K562 (cell line): ENCODE results near the gene MAD2L1BP. TPM values are rescaled to one million over a fixed set of nuclear protein-coding genes. Genes with fewer than 3 reads are reported as not detected.
A peak's percentile ranks its signal among the peaks of the same experiment; 100 is the strongest.

Source experiments
- CC2D1A ChIP-seq: fragments of 450-650 bp; IDR thresholded peaks from 2 replicates; pipeline ENCODE4 v1.6.1; 2017; ENCODE audit warnings: mild to moderate bottlenecking
- CTBP1 ChIP-seq: fragments of 450-650 bp; IDR thresholded peaks from 2 replicates; pipeline ENCODE4 v1.6.1; 2016; ENCODE audit warnings: borderline replicate concordance
- GATA2 ChIP-seq: sonication (generic); formaldehyde crosslinking; IDR thresholded peaks from 2 replicates; pipeline ENCODE4 v1.4.0; 2020; ENCODE audit warnings: mild to moderate bottlenecking, missing genetic modification reagents
- IFI16 ChIP-seq: fragments of 250-450 bp; sonication (Bioruptor Pico); IDR thresholded peaks from 2 replicates; pipeline ENCODE4 v2.1.2; 2022; ENCODE audit warnings: mild to moderate bottlenecking, inconsistent platforms
- MAZ ChIP-seq, 2 experiments: fragments of 450-650 bp in 1 of 2; sonication (generic) in 1 of 2; formaldehyde crosslinking; IDR thresholded peaks in 1 of 2; conservative IDR thresholded peaks in 1 of 2; 2 replicates each; pipeline versions ENCODE4 v1.4.0 to v1.5.0; 2020; ENCODE audit warnings: mild to moderate bottlenecking in 1 of 2, missing genetic modification reagents in 1 of 2
- MTA2 ChIP-seq: fragments of 450-650 bp; IDR thresholded peaks from 2 replicates; pipeline ENCODE4 v1.6.1; 2016; ENCODE audit warnings: low read depth
- PCBP2 ChIP-seq: fragments of 200-400 bp; formaldehyde crosslinking; IDR thresholded peaks from 2 replicates; pipeline ENCODE4 v1.6.1; 2018; ENCODE audit warnings: low read length, low read depth, mild to moderate bottlenecking, moderate library complexity; ENCODE audit not compliant: poor library complexity, severe bottlenecking
- TFAP4 ChIP-seq: sonication (generic); formaldehyde crosslinking; IDR thresholded peaks from 2 replicates; pipeline ENCODE4 v1.8.0; 2022; ENCODE audit warnings: missing genetic modification reagents, mild to moderate bottlenecking, moderate library complexity, borderline replicate concordance
- UBTF ChIP-seq, 2 experiments: IDR thresholded peaks; 2 replicates each; pipeline ENCODE4 v1.6.1; 2012; ENCODE audit warnings: improper control_type of control experiment in 2 of 2, low read depth in 2 of 2, low read length in 2 of 2, borderline replicate concordance in 1 of 2
- ZBTB17 ChIP-seq: fragments of 450-650 bp; formaldehyde crosslinking; IDR thresholded peaks from 2 replicates; pipeline ENCODE4 v1.4.0; 2020; ENCODE audit warnings: mild to moderate bottlenecking
- ZC3H8 ChIP-seq: fragments of 450-650 bp; IDR thresholded peaks from 2 replicates; pipeline ENCODE4 v1.6.1; 2017
- ZFPM2 ChIP-seq: fragments of 250-450 bp; sonication (Bioruptor Pico); IDR thresholded peaks from 2 replicates; pipeline ENCODE4 v1.5.1; 2022; ENCODE audit warnings: mild to moderate bottlenecking
- ZNF354B ChIP-seq: fragments of 250-450 bp; sonication (Bioruptor Pico); IDR thresholded peaks from 2 replicates; pipeline ENCODE4 v1.4.0; 2020
- ZNF41 ChIP-seq: fragments of 250-450 bp; sonication (Bioruptor Pico); conservative IDR thresholded peaks from 2 replicates; pipeline ENCODE4 v1.4.0; 2020; ENCODE audit warnings: mild to moderate bottlenecking
- ZNF75A ChIP-seq: fragments of 450-650 bp; formaldehyde crosslinking; IDR thresholded peaks from 2 replicates; pipeline ENCODE4 v1.4.0; 2020; ENCODE audit warnings: mild to moderate bottlenecking
- polyA plus RNA-seq, 8 experiments: library from polyadenylated mRNA; depleted of rRNA in 4 of 8; stranded (reverse) in 5 of 8; unstranded in 3 of 8; fragments of >200 nt; fragmentation: Nextera tagmentation in 2 of 8; fragmentation: Illumina TruSeq in 1 of 8; extraction: Ambion mirVana in 2 of 8; extraction: Trizol in 1 of 8; gene quantifications; 2 replicates each; pipeline versions ENCODE4 v1.2.1 to v1.2.3, GENCODE V29; 2011 to 2014; ENCODE audit warnings: inconsistent platforms in 1 of 8, missing spikeins in 1 of 8
- total RNA-seq, 7 experiments: library from RNA; depleted of rRNA in 6 of 7; stranded (reverse); fragments of >200 nt in 6 of 7; fragmentation: Illumina TruSeq in 2 of 7; extraction: Trizol in 2 of 7; gene quantifications; 2 replicates each; pipeline versions ENCODE4 v1.2.1 to v1.2.3, GENCODE V29; 2011 to 2021; ENCODE audit warnings: low replicate concordance in 1 of 7
- TF ChIP-seq, protein P1 (sequence below): sonication (generic); formaldehyde crosslinking; IDR thresholded peaks from 2 replicates; pipeline ENCODE4 v1.8.0; 2022; ENCODE audit warnings: mild to moderate bottlenecking, missing genetic modification reagents
- TF ChIP-seq, protein P2 (sequence below): sonication (generic); formaldehyde crosslinking; IDR thresholded peaks from 2 replicates; pipeline ENCODE4 v1.8.0; 2023; ENCODE audit warnings: mild to moderate bottlenecking, missing genetic modification reagents
- TF ChIP-seq, protein P3 (sequence below): fragments of 250-450 bp; sonication (Bioruptor Pico); IDR thresholded peaks from 2 replicates; pipeline ENCODE4 v1.8.0; 2022; ENCODE audit warnings: inconsistent platforms

MAD2L1BP gene
- total and polyA plus RNA-seq, 9 of the 15 experiments (the other 6 are each of a cell fraction or from before 2014, with no cell fraction given), result 69.7 to 321 (median 111) TPM

GRCh38 chr6:43667245-43668150 is 31.9 kb downstream of the MAD2L1BP start (continued):
- TF ChIP-seq, protein P1, sequence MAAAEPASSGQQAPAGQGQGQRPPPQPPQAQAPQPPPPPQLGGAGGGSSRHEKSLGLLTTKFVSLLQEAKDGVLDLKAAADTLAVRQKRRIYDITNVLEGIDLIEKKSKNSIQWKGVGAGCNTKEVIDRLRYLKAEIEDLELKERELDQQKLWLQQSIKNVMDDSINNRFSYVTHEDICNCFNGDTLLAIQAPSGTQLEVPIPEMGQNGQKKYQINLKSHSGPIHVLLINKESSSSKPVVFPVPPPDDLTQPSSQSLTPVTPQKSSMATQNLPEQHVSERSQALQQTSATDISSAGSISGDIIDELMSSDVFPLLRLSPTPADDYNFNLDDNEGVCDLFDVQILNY (CRISPR knock-in tag), result 0 out of 2 replicates have a peak, but pooled peaks have one; percentile 60
- TF ChIP-seq, protein P2, sequence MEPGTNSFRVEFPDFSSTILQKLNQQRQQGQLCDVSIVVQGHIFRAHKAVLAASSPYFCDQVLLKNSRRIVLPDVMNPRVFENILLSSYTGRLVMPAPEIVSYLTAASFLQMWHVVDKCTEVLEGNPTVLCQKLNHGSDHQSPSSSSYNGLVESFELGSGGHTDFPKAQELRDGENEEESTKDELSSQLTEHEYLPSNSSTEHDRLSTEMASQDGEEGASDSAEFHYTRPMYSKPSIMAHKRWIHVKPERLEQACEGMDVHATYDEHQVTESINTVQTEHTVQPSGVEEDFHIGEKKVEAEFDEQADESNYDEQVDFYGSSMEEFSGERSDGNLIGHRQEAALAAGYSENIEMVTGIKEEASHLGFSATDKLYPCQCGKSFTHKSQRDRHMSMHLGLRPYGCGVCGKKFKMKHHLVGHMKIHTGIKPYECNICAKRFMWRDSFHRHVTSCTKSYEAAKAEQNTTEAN, result peak; percentile 10; the same call in 1 of the 2 replicates
- TF ChIP-seq ZFPM2 (CRISPR knock-in tag) (0 out of 2 replicates have a peak, but pooled peaks have one; percentile 45), UBTF (IDR thresholded peaks at IDR 0.05; ENCODE audit: borderline replicate concordance in 1 of 2, low read depth in 2 of 2, low read length in 2 of 2) (no peak), CC2D1A (peak; percentile 83), ZNF75A (0 out of 2 replicates have a peak, but pooled peaks have one; percentile 24), IFI16 (CRISPR knock-in tag) (no peak), MAZ (CRISPR knock-in tag; conservative IDR thresholded peaks at IDR 0.05 in 1 of 2, IDR thresholded peaks at IDR 0.05 in 1 of 2) (peak; percentile 64 to 66), ZBTB17 (CRISPR knock-in tag) (peak; percentile 65; the same call in 1 of the 2 replicates), PCBP2 (no peak), ZC3H8 (no peak), GATA2 (no peak), TFAP4 (CRISPR knock-in tag) (peak; percentile 77; the same call in 1 of the 2 replicates), CTBP1 (peak; percentile 80; the same call in 1 of the 2 replicates), ZNF354B (CRISPR knock-in tag) (0 out of 2 replicates have a peak, but pooled peaks have one; percentile 31), ZNF41 (peak; percentile 71; the same call in 1 of the 2 replicates), MTA2 (no peak)
- TF ChIP-seq, protein P3, sequence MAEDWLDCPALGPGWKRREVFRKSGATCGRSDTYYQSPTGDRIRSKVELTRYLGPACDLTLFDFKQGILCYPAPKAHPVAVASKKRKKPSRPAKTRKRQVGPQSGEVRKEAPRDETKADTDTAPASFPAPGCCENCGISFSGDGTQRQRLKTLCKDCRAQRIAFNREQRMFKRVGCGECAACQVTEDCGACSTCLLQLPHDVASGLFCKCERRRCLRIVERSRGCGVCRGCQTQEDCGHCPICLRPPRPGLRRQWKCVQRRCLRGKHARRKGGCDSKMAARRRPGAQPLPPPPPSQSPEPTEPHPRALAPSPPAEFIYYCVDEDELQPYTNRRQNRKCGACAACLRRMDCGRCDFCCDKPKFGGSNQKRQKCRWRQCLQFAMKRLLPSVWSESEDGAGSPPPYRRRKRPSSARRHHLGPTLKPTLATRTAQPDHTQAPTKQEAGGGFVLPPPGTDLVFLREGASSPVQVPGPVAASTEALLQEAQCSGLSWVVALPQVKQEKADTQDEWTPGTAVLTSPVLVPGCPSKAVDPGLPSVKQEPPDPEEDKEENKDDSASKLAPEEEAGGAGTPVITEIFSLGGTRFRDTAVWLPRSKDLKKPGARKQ (CRISPR knock-in tag), result no peak
